Stimulated activated CD4-positive, alpha-beta T cell treated with anti-CD3 and anti-CD28 coated beads, TNF-alpha, amount 100 ng/mL, for 1 hour (primary cell): ENCODE data around the gene ZCCHC9.
"Not testable (repeated sequence)": the region's sequence is repeated elsewhere in the genome, so short reads cannot be mapped to it uniquely, and the experiment has no call there.

ENCODE experiments used
- DNase-seq, 3 donors: peaks; one replicate each; pipeline ENCODE4 v3.0.0-alpha.2; 2020; ENCODE audit warnings: low read depth in 3 of 3, low spot score in 1 of 3

ZCCHC9 gene

GRCh38 chr5:81301271-81302015, at the start of gene ZCCHC9:
ZCCHC9 (plus strand) TSS chr5:81301587; CDS start chr5:81304758, 3,171 bp downstream.
- DNase-seq = peak; percentile 79 to 84 (median 81)

DNA sequence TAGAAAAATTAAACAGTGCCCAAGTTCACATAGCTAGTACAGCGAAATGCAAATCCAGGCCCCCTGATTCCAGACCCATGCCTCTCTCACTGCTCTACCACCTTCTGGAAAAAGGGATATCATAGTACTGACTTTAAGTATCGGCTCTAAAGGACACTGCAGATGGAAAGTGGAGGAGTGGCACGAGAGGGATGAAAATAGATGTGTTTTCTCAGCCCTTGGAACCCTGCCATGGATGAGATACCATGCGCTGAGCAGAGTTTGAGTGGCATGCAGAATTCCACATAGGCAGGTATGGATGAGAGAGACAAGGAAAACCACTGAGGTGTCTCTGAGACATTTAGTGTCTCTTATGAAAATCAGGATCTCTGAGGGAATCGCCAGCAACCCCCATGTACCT, 49.5 kb upstream of the ZCCHC9 start:
- DNase-seq = no peak

- DNase-seq = no peak
Measured at GRCh38 chr5:81252904-81253303, 48.5 kb upstream of the ZCCHC9 start.

- no peak for DNase-seq
Measured at GRCh38 chr5:81253875-81254274, 47.5 kb upstream of the ZCCHC9 start.

DNA sequence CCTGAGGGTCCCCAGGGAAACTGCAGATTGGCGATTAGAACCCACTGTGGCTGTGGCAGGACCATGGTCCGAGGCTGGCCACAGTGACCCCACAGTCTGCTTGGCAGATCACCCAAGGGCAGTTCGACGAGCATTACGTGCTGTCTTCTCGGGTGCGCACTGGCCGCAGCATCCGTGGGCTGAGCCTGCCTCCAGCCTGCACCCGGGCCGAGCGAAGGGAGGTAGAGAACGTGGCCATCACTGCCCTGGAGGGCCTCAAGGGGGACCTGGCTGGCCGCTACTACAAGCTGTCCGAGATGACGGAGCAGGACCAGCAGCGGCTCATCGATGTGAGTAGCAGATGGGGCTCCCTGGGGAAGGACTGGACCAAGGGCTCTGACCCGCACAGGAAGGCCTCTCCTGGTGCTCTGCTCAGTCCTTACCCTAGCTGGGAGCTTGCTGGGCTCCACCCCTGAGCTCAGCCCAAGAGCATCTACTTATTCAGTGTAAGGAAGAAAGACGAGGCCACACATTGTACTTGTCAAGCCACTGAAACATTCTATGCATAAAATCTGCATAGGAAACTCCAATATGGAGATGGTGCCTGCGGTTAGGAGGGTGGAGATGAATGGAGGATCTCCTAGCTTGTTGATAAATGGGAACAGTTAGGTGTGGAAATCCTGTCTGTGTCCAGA, 46.4 kb upstream of the ZCCHC9 start:
- DNase-seq = no peak

DNA sequence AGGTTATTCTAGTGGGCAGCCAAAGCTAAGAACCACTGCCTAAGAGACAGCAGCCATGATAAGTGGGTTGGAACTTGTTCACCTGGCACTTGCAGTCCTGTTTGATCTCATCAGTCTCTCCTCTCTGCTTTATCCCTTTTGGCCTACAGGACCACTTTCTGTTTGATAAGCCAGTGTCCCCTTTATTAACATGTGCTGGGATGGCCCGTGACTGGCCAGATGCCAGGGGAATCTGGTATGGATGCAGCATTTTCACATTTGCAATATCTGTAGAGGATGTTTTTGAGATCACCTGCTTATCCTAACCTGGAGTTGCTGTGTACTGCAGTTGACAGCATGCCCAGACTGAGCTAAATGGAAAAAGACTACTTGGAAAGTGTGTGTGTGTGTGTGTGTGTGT, 44.6 kb upstream of the ZCCHC9 start:
- DNase-seq = no peak

DNA sequence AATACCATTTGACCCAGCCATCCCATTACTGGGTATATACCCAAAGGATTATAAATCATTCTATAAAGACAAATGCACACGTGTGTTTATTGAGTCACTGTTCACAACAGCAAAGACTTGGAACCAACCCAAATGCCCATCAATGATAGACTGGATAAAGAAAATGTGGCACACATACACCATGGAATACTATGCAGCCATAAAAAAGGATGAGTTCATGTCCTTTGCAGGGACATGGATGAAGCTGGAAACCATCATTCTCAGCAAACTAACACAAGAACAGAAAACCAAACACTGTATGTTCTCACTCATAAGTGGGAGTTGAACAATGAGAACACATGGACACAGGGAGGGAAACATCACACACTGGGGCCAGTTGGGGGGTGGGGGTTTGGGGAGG, 38.6 kb upstream of the ZCCHC9 start:
- not testable (repeated sequence) for DNase-seq

DNA sequence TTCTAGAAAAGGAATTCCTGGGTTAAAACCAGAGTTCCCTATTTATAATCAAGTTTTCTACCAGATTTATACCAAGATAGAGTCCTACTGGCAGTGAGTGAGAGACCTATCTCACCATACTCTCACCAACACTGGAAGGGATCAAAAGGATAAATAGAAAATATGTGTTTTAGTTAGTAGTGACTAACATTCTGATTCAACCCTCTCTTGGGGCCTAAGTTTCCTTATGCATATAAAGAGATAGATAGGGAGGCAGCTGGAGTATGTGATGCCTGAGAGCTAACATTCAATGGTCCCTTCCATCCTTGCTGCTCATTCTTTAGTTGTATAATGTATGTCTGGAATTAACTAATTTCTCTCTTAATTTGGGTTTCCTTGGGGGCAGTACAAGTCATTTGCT, 36.3 kb upstream of the ZCCHC9 start:
- DNase-seq = no peak

DNA sequence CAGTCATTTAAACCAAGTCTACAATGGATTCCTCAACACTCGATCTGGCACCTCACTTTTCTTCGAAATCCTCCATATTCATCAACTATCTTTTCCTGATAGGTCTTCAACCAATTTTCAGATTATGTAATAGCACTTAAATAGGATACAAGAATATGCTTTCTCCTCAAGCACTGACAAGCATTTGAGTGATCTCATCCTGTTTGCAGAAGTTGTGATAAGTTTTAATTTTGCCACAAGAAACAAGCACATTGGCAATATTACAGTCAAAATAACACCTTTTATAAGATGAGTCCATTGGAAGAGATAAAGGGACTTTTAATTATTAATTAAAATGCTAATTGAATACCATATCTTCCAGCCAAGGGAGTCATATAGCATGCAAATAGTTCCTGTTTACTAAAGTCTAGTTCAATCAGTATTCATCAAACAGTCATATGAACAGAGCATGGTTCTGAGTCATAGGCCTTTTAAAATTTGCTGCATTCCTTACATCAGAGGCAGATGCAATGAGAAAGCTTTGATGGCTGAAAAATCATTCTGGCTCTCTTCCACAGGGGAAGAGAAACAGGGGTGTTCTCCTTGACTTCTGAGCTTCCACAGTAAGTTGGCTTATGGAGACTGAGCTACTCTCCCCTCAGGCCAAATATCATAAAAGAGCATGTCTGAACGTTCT, 32.7 kb upstream of the ZCCHC9 start:
- no peak for DNase-seq

DNA sequence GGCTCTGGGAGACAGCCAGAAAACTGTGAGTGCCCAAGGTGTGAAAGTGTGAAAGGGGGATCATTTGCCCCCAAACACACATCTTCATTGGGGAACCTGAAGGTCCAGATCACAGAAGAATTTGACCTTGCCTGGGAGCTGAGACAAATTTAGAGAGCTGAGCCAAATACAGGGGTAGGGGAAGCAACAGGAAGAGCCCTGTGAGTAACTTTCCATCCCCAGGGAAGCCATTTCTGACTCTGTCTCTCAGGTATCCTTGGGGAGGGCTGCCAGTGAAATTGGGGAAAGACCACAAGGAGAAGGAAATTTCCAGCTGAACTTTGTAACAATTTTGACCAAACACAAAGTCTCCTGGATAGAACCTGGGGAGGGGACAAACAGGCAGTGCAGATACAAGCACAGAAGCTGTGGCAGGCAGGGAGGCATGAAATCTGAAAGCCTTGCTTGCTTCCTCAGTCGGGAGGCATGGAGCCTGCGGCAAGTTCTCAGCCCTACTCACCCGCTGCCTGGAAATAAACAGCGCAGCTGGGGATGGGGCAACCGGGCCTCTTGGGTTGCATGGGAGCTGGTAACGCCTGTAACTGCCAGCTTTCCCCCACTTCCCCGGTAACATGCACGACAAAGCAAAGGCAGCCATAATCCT, 31.5 kb upstream of the ZCCHC9 start:
- no peak for DNase-seq

GRCh38 chr5:81270394-81271027, 30.9 kb upstream of the ZCCHC9 start:
- not testable (repeated sequence) for DNase-seq

DNA sequence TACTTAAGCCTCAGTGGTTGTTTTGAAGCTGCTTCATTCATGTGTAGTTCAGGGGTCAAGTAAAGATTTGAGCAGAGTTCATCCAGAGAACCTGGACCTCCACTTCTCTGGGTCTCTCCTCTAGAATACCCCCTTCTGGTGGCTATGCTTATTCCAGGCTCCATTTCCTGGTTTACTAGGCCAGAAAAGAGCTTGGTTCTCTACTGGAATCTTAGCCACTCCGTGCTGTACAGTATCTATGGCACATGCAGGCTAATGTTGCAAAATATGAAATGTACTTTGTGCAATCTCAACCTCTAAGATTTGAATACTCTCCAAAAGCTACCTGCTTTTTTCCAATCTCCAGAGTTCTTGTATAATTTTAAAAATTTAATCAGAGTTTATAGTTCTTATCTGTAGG, 17.4 kb upstream of the ZCCHC9 start:
- no peak for DNase-seq

GRCh38 chr5:81286059-81286617, 15.2 kb upstream of the ZCCHC9 start:
- DNase-seq = no peak

DNA sequence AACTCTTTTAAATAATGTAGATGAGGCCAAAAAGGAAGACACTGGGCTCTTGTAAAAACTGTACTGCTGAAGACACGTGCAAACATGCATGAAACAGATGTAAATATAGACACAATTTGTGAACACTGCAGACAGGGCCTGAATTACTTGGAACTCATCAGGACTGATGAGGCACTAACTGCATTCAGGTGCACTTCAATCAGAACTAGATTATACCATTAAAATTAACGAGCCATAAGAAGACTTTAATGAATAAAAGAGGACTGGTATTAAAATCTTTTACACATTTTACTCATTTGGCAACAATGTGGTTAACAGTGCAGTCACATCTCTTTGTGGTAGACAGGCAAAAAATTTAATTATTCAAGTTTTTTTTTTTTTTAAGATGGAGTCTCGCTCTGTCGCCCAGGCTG, 13.4 kb upstream of the ZCCHC9 start:
- no peak for DNase-seq

GRCh38 chr5:81290146-81290545, 11.2 kb upstream of the ZCCHC9 start:
- no peak for DNase-seq

DNA sequence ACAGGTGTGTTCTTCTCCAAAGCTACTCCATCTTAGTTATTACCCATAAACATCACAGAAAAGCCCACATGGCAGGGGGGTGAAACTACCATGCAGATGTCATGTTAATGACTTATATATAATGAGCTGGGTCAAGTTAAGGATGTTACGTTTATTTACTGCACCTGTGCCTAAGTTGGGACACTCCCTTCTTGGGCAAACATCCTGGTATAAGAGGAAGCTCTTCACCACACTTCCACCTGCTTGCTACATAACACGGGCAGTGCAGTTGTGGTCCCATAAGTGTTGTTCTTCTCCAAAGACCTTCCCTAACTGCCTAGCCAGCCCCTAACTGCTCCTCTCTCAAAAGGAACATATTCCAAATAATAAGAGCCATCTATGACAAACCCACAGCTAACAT, 9.3 kb upstream of the ZCCHC9 start:
- DNase-seq = no peak

DNA sequence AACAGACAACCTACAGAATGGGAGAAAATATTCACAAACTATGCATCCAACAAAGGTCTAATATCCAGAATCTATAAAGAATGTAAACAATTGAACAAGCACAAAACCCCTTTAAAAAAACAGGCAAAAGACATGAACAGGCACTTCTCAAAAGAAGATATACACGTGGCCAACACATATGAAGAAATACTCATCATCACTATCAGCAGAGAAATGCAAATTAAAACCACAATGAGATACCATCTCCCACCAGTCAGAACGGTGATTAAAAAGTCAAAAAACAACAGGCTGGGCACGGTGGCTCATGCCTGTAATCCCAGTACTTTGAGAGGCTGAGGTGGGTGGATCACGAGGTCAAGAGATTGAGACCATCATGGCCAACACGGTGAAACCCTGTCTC, 7.4 kb upstream of the ZCCHC9 start:
- DNase-seq = not testable (repeated sequence)

DNA sequence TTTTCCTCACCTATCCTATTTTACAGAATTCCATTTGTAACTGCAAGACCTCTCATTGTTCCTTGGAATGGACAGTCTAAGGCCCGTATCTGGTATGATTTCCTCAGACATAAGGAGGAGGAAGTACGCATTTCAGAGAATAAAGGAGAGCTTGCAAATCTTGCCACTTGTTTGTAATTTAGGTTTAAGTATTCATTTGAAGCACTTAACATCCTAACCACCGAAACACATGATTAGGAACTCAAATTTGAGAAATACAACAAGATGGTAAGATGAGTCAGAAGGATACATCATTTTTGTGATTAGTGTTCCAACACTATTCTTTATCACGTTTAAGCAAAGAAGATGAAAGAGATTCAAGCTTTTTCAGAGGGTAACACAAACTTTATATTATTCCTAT, 3.9 kb upstream of the ZCCHC9 start:
- no peak for DNase-seq

DNA sequence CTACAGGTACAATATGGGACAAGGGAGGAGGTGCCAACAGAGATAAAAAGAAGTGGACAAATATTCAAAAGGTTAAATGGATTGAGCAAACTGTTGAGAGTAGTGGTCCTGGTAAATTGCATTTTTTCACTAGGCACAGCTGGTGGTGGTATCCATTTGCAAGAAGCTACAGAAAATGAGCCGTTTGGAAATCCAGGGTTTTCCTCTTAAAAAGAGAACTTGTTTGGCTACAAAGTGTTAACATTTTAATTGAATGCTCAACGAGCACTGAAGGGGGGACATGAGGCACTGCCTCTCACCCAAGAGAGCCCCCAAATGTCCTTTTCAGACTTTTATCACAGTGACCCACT, 491 bp upstream of the ZCCHC9 start:
- no peak for DNase-seq

DNA sequence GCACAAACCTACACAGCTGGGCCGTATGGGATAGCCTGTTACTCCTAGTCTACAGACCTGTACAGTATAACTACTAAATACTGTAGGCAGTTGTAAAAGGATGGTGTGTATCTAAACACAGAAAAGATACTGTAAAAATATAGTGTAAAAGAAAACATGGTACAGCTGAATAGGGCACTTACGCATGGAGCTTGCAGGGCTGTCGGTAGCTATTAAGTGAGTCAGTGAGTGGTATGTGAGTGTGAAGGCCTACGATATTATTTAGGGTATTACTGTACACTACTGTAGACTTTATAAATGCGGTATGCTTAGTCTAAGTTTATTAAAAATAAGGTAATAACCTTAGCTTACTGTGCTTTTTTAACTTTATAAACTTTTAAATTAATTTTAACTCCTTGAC, 1.2 kb downstream of the ZCCHC9 start:
- no peak for DNase-seq

GRCh38 chr5:81303563-81303962, 2.2 kb downstream of the ZCCHC9 start:
- DNase-seq = no peak
